ENCODE measurements around the gene ACAA2.

DNA sequence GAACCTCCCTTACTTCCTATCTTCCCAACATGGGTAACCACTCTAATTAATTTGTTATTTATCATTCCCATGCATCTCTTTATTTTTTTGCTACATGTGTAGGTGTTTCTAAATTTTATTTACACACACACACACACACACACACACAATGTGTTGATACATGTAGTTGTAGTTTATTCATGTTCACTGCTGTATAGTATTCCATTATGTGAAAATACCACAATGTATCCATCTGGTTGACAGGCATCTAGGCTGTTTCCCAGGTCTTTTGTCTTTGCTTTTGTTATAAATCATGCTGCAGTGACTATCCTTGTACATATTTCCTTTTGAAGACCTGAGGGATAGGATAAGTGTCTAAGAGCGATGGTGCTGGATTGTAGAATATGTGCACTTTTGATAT is 59.7 kb downstream of the ACAA2 start:
- TF ChIP-seq, protein P1, sequence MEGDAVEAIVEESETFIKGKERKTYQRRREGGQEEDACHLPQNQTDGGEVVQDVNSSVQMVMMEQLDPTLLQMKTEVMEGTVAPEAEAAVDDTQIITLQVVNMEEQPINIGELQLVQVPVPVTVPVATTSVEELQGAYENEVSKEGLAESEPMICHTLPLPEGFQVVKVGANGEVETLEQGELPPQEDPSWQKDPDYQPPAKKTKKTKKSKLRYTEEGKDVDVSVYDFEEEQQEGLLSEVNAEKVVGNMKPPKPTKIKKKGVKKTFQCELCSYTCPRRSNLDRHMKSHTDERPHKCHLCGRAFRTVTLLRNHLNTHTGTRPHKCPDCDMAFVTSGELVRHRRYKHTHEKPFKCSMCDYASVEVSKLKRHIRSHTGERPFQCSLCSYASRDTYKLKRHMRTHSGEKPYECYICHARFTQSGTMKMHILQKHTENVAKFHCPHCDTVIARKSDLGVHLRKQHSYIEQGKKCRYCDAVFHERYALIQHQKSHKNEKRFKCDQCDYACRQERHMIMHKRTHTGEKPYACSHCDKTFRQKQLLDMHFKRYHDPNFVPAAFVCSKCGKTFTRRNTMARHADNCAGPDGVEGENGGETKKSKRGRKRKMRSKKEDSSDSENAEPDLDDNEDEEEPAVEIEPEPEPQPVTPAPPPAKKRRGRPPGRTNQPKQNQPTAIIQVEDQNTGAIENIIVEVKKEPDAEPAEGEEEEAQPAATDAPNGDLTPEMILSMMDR (conservative IDR thresholded peaks at IDR 0.05; ENCODE audit: low read depth, low read length): no peak
- no peak for TF ChIP-seq EZH2 (IDR thresholded peaks at IDR 0.05; ENCODE audit: low read length, unreplicated experiment)
- no peak for TF ChIP-seq EZH2phosphoT487 (IDR thresholded peaks at IDR 0.05; ENCODE audit: borderline replicate concordance, low read length)
